Activated CD8-positive, alpha-beta memory T cell treated with anti-CD3 and anti-CD28 coated beads for 4 hours (primary cell): ENCODE results near the gene GAPDHS.

Source experiments
- DNase-seq, 2 donors: peaks; one replicate each; pipeline ENCODE4 v3.0.0-alpha.2; 2020; ENCODE audit warnings: low read depth in 2 of 2

Gene GAPDHS

GRCh38 chr19:35539850-35540249, 6.6 kb downstream of the GAPDHS start:
- DNase-seq = no peak

- DNase-seq = no peak
Observed at GRCh38 chr19:35540356-35540927, 7.2 kb downstream of the GAPDHS start.

GRCh38 chr19:35542209-35542608, 9.0 kb downstream of the GAPDHS start:
- DNase-seq = no peak

GRCh38 chr19:35543280-35544109, 10.2 kb downstream of the GAPDHS start:
- DNase-seq = no peak

GRCh38 chr19:35544110-35544802, 11.0 kb downstream of the GAPDHS start:
- no peak for DNase-seq

DNA sequence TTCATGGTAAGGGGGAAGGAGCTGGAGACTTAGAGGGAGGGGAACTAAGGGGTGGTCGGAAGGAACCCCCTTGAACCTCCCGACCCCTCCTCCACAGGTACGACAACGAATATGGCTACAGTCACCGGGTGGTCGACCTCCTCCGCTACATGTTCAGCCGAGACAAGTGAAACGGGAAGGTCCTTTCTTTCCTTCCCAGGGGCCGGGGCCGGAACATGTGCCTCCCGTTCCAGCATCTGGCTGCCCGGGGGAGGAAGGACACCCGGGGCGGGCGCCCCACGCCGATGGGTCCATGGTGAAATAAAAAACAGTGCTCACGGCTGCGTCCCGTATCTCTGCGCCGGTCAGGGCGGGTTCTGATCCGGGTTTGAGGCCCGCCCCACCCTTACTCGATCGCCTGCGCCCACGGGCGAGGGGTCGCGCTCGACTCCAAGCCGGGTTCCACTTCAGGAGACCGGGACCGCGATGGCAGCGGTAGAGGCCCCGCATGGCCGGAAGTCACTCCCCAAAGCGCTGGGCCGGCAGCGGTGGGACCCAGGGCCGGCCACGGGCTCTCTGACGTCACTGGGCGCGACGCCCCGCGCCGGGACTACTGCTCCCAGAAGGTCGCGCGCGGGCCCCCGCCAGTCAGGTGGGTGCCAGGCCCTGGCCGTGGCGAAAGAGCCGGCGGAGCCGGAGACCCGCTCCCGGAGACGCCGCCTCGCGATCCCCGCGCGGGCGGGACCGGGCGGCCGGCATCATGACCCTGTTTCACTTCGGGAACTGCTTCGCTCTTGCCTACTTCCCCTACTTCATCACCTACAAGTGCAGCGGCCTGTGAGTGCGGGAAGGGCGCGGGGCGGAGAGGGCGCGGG, 12.0 kb downstream of the GAPDHS start, which contains the start of gene TMEM147:
TSS of gene TMEM147 (plus strand) at position 626 of the 854 bp plus-strand sequence. CDS start at position 740, 114 bp downstream.
- DNase-seq = peak; percentile 67 to 71

DNA sequence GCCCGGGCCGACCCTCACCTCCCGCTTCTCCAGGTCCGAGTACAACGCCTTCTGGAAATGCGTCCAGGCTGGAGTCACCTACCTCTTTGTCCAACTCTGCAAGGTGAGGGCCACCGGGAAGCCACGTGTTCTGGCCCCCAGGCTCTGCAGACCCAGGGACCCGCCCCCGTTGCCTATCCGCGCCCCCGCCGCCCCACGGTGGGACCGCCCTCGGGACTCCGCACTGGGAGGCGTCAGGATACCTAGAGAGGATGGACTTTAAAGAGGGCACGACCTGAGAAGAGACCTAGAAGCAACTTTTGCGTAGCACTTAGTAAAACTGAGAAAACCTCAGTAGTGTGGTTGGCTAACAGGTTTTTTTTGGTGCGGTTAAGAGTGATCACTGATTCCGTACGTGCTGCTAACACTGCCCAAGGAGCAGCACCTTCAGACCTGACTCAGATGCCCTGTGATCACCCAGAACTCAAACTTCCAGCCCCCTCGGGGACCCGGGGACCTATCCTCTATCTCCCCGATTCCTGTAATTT, 12.7 kb downstream of the GAPDHS start:
- peak; percentile 37 to 42 for DNase-seq

- DNase-seq = no peak
Observed at GRCh38 chr19:35546532-35546931, 13.3 kb downstream of the GAPDHS start.

DNA sequence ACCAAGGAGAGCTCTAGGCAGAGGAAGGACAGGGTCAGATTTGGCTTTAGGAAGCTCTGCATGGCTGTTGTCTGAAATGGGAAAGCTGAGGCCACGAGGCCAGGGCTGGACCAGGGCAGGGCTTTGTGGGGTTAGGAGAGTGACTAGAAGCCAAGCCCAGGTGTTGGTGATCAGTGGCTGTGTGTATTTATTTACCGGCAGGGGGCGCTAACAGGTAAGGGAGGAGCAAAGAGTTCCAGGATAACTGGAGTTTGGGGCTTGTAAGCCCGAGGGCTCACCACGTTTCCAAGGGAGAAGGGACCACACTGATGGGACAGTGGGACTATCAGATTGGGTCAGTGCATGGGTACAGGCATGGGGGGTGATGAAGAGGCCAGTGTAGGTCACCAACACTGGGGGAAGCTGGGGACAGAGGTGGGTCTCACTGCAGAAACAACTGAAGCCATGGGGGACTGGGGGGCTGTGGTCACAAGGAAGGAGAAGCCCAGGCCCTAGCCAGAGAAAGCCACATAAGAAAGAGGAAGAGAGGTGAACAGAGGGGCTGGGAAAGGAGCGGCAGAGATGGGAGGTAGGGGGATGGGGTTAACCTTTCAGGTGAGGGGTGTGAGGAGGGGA, 16.0 kb downstream of the GAPDHS start:
- DNase-seq = peak in 1 of 2 donors; percentile 23

GRCh38 chr19:35549879-35550523, 16.7 kb downstream of the GAPDHS start:
- no peak for DNase-seq

GRCh38 chr19:35551091-35551810, 18.0 kb downstream of the GAPDHS start:
- DNase-seq = no peak

DNA sequence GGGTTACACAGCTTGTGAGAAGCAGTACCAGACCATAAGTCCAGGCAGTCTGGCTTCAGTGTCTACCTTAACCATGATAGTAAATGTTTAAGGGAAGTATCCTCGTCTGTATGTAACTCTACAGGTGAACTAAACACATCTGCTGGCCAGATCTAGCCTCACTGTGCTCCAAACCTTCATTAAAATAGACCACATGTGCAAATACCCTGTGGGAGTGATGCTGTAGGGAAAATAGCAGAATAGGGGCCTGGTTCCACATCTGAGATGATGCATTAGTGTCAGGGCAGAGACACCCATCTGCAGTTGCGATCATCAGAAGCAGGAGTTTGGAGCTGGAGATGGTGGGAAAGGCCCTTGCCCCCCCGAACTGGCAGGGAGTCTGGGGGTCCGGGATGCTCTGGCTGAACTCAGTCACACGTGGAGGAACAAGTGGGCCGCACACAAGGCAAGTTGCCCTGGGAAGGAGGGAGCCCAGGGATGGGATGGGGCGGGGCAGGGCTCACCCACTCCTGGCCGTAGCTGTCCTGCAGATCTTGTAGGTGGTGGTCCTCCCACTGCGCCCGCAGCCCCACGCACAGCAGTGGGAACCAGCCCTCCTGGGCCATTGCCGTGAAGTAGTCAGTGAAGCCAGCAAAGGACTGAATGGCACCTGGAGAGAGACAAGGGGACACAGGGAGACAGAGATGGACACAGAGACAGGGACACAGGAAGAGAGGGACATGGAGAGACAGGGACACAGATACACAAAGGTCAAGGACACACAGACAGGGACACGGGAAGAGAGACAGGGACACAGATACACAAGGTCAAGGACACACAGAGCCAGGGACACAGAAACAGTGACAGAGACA, 19.5 kb downstream of the GAPDHS start:
- DNase-seq = no peak

GRCh38 chr19:35553385-35554000, 20.2 kb downstream of the GAPDHS start:
- DNase-seq = no peak

DNA sequence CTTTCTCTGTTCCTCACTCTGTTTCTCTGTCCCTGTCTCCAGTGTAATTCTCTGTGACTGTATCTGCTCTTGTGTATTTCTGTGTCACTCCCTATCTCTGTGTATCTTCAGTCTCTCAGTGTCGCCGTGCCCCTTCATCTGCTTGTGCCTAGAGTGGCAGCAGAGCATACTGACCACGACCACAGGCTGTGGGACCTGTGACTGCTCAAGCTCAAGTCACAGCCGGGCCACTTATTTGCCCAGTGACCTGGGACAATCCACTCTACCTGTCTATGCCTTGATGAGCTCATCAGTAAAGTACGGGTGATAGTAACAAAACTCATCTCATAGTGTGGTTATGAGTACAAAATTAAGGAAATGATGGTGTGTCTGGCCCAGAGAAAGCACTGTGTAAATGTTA, 20.8 kb downstream of the GAPDHS start:
- DNase-seq = no peak

GRCh38 chr19:35555301-35556005, 22.2 kb downstream of the GAPDHS start:
- DNase-seq = no peak

GRCh38 chr19:35556025-35556590, 22.9 kb downstream of the GAPDHS start:
- no peak for DNase-seq

GRCh38 chr19:35556846-35557538, 23.7 kb downstream of the GAPDHS start:
- no peak for DNase-seq
